NCI-H748 (cell line): ENCODE results near the gene RPS17.
"Not testable (repeated sequence)": the region's sequence is repeated elsewhere in the genome, so short reads cannot be mapped to it uniquely, and the experiment has no call there.

Source experiments
- DNase-seq: peaks from one replicate; lab custom pipeline; 2025; ENCODE audit not compliant: unreplicated experiment; lab: John Stamatoyannopoulos, UW

Gene RPS17

GRCh38 chr15:82548700-82549099 lies 8.4 kb upstream of the RPS17 start:
- DNase-seq = no peak

GRCh38 chr15:82545478-82545877 lies 5.2 kb upstream of the RPS17 start:
- no peak for DNase-seq

GRCh38 chr15:82545002-82545401 lies 4.7 kb upstream of the RPS17 start:
- no peak for DNase-seq

- no peak for DNase-seq
Measured at GRCh38 chr15:82544431-82544830, 4.2 kb upstream of the RPS17 start.

GRCh38 chr15:82543160-82543559 lies 2.9 kb upstream of the RPS17 start:
- no peak for DNase-seq

- DNase-seq = no peak
Measured at GRCh38 chr15:82540984-82541431, 751 bp upstream of the RPS17 start.

- no peak for DNase-seq
Measured at GRCh38 chr15:82539691-82540054, 584 bp downstream of the RPS17 start.

- no peak for DNase-seq
Measured at GRCh38 chr15:82538961-82539690, 1.1 kb downstream of the RPS17 start.

GRCh38 chr15:82537351-82537908 lies 2.8 kb downstream of the RPS17 start:
- no peak for DNase-seq

GRCh38 chr15:82536409-82537350 lies 3.6 kb downstream of the RPS17 start:
- no peak for DNase-seq

- DNase-seq = no peak
Measured at GRCh38 chr15:82535566-82536408, 4.5 kb downstream of the RPS17 start.

- not testable (repeated sequence) for DNase-seq
Measured at GRCh38 chr15:82535151-82535550, 5.1 kb downstream of the RPS17 start.

GRCh38 chr15:82534457-82534861 lies 5.8 kb downstream of the RPS17 start:
- DNase-seq = not testable (repeated sequence)

- no peak for DNase-seq
Measured at GRCh38 chr15:82533801-82534200, 6.5 kb downstream of the RPS17 start.

- DNase-seq = no peak
Measured at GRCh38 chr15:82532991-82533481, 7.2 kb downstream of the RPS17 start.

- no peak for DNase-seq
Measured at GRCh38 chr15:82532383-82532990, 7.8 kb downstream of the RPS17 start.

GRCh38 chr15:82531496-82532382 lies 8.5 kb downstream of the RPS17 start:
- no peak for DNase-seq

- DNase-seq = no peak
Measured at GRCh38 chr15:82530606-82531379, 9.5 kb downstream of the RPS17 start.

- DNase-seq = no peak
Measured at GRCh38 chr15:82530006-82530405, 10.3 kb downstream of the RPS17 start.
